Measurements from ENCODE around the gene RAB8B. TPM values are rescaled to one million over a fixed set of nuclear protein-coding genes. Genes with fewer than 3 reads are reported as not detected.

Gene RAB8B
- total and polyA plus RNA-seq, 10 of the 15 experiments (the other 5 are each of a cell fraction or from before 2014, with no cell fraction given), result 17.8 to 104 (median 65.1) TPM

DNA sequence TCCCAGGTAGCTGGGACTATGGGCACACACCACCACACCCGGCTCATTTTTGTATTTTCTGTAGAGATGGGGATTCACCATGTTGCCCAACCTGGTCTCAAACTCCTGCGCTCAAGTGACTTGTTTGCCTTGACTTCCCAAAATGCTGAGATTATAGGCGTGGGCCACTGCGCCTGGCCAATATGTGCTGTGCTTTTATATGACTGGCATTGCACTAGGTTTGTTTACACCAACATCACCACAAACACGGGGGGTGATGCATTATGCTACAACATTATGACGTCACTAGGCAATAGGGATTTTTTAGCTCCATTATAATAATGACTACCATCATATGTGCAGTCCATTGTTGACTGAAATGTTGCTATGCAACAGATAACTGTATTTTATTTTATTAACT, 94.9 kb downstream of the RAB8B start:
- TF ChIP-seq PAX8 (IDR thresholded peaks at IDR 0.05), result no peak
- TF ChIP-seq ZNF274 (IDR thresholded peaks at IDR 0.05; ENCODE audit: insufficient read depth, insufficient read length), result no peak
- no peak for TF ChIP-seq POLR2A (IDR thresholded peaks at IDR 0.05; ENCODE audit: low read depth, low read length)
- TF ChIP-seq NR2C2 (IDR thresholded peaks at IDR 0.05; ENCODE audit: borderline replicate concordance, control insufficient read depth, insufficient read length, low read depth), result no peak
- TF ChIP-seq HCFC1 (IDR thresholded peaks at IDR 0.05; ENCODE audit: low read length), result no peak
- TF ChIP-seq, protein P1, sequence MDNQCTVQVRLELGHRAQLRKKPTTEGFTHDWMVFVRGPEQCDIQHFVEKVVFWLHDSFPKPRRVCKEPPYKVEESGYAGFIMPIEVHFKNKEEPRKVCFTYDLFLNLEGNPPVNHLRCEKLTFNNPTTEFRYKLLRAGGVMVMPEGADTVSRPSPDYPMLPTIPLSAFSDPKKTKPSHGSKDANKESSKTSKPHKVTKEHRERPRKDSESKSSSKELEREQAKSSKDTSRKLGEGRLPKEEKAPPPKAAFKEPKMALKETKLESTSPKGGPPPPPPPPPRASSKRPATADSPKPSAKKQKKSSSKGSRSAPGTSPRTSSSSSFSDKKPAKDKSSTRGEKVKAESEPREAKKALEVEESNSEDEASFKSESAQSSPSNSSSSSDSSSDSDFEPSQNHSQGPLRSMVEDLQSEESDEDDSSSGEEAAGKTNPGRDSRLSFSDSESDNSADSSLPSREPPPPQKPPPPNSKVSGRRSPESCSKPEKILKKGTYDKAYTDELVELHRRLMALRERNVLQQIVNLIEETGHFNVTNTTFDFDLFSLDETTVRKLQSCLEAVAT (IDR thresholded peaks at IDR 0.05), result no peak
- no peak for TF ChIP-seq NBN (IDR thresholded peaks at IDR 0.05)
- no peak for TF ChIP-seq STAT1 (conservative IDR thresholded peaks at IDR 0.05)
- TF ChIP-seq RAD21 (IDR thresholded peaks at IDR 0.05; ENCODE audit: insufficient read depth, low read depth, low read length), result no peak
- TF ChIP-seq, protein P2, sequence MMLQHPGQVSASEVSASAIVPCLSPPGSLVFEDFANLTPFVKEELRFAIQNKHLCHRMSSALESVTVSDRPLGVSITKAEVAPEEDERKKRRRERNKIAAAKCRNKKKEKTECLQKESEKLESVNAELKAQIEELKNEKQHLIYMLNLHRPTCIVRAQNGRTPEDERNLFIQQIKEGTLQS (IDR thresholded peaks at IDR 0.05; ENCODE audit: borderline replicate concordance, extremely low read depth, low read depth, low read length), result no peak
- TF ChIP-seq, protein P3, sequence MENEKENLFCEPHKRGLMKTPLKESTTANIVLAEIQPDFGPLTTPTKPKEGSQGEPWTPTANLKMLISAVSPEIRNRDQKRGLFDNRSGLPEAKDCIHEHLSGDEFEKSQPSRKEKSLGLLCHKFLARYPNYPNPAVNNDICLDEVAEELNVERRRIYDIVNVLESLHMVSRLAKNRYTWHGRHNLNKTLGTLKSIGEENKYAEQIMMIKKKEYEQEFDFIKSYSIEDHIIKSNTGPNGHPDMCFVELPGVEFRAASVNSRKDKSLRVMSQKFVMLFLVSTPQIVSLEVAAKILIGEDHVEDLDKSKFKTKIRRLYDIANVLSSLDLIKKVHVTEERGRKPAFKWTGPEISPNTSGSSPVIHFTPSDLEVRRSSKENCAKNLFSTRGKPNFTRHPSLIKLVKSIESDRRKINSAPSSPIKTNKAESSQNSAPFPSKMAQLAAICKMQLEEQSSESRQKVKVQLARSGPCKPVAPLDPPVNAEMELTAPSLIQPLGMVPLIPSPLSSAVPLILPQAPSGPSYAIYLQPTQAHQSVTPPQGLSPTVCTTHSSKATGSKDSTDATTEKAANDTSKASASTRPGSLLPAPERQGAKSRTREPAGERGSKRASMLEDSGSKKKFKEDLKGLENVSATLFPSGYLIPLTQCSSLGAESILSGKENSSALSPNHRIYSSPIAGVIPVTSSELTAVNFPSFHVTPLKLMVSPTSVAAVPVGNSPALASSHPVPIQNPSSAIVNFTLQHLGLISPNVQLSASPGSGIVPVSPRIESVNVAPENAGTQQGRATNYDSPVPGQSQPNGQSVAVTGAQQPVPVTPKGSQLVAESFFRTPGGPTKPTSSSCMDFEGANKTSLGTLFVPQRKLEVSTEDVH (IDR thresholded peaks at IDR 0.05; ENCODE audit: low read depth, partially characterized antibody), result no peak
- no peak for TF ChIP-seq MXI1 (IDR thresholded peaks at IDR 0.05; ENCODE audit: low read depth, low read length)
- TF ChIP-seq CHD1 (IDR thresholded peaks at IDR 0.05; ENCODE audit: low read depth, low read length), result no peak
- no peak for TF ChIP-seq MYC (IDR thresholded peaks at IDR 0.05; ENCODE audit: insufficient read depth, insufficient read length, insufficient replicate concordance, low read length, severe bottlenecking)
- TF ChIP-seq MTA3 (IDR thresholded peaks at IDR 0.05; ENCODE audit: borderline replicate concordance, low read length), result no peak
- TF ChIP-seq NFXL1 (IDR thresholded peaks at IDR 0.05; ENCODE audit: borderline replicate concordance), result no peak
- Histone ChIP-seq H4K20me1 (ENCODE audit: control insufficient read depth, insufficient read depth) (no peaks in the 10 kb centered on the region), H3K4me1 (ENCODE audit: control insufficient read depth, insufficient read depth, low read length) (no peaks in the 10 kb centered on the region), H3K27ac (ENCODE audit: control insufficient read depth, insufficient read depth) (no peak overlapping the region), H3K36me3 (ENCODE audit: control insufficient read depth in 2 of 2, insufficient read depth in 2 of 2, low read length in 1 of 2) (no peaks in the 10 kb centered on the region), H2AFZ (ENCODE audit: control insufficient read depth, low read depth, low read length) (no peak overlapping the region), H3K27me3 (replicated peaks in 1 of 2; ENCODE audit: control insufficient read depth in 2 of 2, insufficient read depth in 2 of 2, low read length in 1 of 2) (no peaks in the 10 kb centered on the region), H3K9ac (ENCODE audit: control insufficient read depth, insufficient read depth, low read length) (no peak overlapping the region), H3K9me3 (replicated peaks; ENCODE audit: control insufficient read depth, insufficient read depth, low read length) (no peaks in the 10 kb centered on the region), H3K4me3 (no peak overlapping the region), H3K4me2 (ENCODE audit: control insufficient read depth, insufficient read depth) (no peak overlapping the region), H3K79me2 (ENCODE audit: control insufficient read depth, insufficient read depth, low read length) (no peaks in the 10 kb centered on the region)
- DNase-seq (ENCODE audit: low read depth, low spot score), result no peak
- POLR2A ChIA-PET, result interaction anchor here (0.6 to 1.6 kb wide), 3 partner anchors 9 to 869 kb away, joined by 3 to 4 read pairs (median 3); no protein-coding TSS in a partner anchor
- RAD21 ChIA-PET (ENCODE audit: unreplicated experiment), result interaction anchor here (1.1 to 1.2 kb wide), 2 partner anchors 117 to 120 kb away, joined by 4 read pairs; no protein-coding TSS in a partner anchor
- intact Hi-C loops (cut with micrococcal nuclease; ENCODE audit: unreplicated experiment) (no loop called here), in situ Hi-C loops (cut with MboI) (loop anchor here (25.0 kb wide), 1 partner anchor 303 kb away; the partner anchor contains the start of gene FBXL22)
- ATAC-seq, result no peak
- SMC1A ChIA-PET (ENCODE audit: uncharacterized antibody, unreplicated experiment), result interaction anchor here (1.5 kb wide), 1 partner anchor 93 kb away, joined by 3 read pairs; no protein-coding TSS in a partner anchor
- CTCF ChIA-PET, result interaction anchor here (1.0 to 1.4 kb wide), 3 partner anchors 120 to 153 kb away, joined by 3 to 4 read pairs (median 3); no protein-coding TSS in a partner anchor
- WGBS (ENCODE audit: insufficient coverage, insufficient replicate concordance, low lambda C conversion rate, missing lambda C conversion rate), result 97% methylated on average over 6 of the region's 6 CpGs
- no peak for FAIRE-seq
- no TSS peak for BruUV-seq (replicated peaks)

Measured in GM12878 (cell line).